ENCODE results near the gene LYRM9. TPM values are rescaled to one million over a fixed set of nuclear protein-coding genes. Genes with fewer than 3 reads are reported as not detected.

LYRM9 gene
- total and polyA plus RNA-seq, 9 of the 15 experiments (the other 6 are each of a cell fraction or from before 2014, with no cell fraction given), result 0.98 to 4.7 (median 1.8) TPM

DNA sequence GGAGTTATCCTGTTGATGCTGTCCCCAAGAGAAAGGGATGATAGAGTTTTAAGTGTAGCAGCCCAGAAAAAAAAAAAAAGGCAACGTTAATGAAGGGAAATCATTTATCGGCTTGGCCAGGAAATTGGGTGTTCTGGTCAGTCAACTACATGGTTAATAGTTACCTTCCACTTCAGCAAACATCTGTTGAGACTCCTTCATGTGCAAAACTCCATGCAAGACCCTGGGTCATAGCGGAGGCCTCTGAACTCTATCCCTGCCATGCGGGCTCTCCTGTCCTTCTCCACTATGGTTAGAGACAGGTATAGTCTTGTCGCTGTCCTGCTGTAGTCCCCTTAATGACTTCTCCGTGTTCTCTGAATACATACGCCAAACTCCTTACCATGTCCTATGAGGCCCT lies 3.5 kb upstream of the LYRM9 start (continued):
- TF ChIP-seq, protein P1, sequence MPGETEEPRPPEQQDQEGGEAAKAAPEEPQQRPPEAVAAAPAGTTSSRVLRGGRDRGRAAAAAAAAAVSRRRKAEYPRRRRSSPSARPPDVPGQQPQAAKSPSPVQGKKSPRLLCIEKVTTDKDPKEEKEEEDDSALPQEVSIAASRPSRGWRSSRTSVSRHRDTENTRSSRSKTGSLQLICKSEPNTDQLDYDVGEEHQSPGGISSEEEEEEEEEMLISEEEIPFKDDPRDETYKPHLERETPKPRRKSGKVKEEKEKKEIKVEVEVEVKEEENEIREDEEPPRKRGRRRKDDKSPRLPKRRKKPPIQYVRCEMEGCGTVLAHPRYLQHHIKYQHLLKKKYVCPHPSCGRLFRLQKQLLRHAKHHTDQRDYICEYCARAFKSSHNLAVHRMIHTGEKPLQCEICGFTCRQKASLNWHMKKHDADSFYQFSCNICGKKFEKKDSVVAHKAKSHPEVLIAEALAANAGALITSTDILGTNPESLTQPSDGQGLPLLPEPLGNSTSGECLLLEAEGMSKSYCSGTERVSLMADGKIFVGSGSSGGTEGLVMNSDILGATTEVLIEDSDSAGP (CRISPR knock-in tag; IDR thresholded peaks at IDR 0.05), result no peak
- TF ChIP-seq ZNF707 (CRISPR knock-in tag; conservative IDR thresholded peaks at IDR 0.05) (no peak), RNF2 (IDR thresholded peaks at IDR 0.05) (no peak), RFX7 (CRISPR knock-in tag; IDR thresholded peaks at IDR 0.05) (no peak), ZNF830 (CRISPR knock-in tag; IDR thresholded peaks at IDR 0.05) (no peak)
- TF ChIP-seq, protein P2, sequence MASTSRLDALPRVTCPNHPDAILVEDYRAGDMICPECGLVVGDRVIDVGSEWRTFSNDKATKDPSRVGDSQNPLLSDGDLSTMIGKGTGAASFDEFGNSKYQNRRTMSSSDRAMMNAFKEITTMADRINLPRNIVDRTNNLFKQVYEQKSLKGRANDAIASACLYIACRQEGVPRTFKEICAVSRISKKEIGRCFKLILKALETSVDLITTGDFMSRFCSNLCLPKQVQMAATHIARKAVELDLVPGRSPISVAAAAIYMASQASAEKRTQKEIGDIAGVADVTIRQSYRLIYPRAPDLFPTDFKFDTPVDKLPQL (IDR thresholded peaks at IDR 0.05; ENCODE audit: extremely low read depth, insufficient read length), result no peak

DNA sequence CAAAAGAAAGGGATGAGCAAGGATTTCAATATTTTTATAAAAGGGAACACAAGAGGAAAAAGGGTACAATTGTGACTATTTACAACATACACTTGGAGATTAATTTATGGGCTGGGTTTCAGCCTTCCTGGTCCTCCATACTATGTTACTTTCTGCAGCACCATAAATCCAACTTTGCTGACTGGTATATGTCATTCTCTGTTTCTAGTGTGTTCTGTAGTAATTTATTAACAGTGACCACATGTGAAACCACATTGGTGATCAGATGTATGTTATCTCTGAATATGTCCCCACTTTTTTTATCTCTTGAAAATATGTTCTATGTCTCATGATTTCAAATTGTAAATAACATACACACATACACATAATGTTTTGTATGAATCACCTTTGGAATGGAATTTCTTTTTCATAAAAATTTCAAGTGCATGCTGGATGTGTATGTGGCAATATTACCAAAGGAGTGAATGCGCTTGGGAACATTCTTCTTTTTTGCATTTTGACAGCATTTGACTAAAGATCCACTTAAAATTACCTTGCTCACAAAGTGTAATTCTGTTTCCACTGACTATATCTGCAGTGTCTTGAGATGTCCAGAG lies 2.9 kb upstream of the LYRM9 start:
- in situ Hi-C loops (cut with MboI), result no loop called here
- H3K9ac ChIP-seq (ENCODE audit: insufficient read depth in 1 of 2, low read depth in 2 of 2, low read length in 2 of 2), result no peak overlapping the region
- H3K79me2 ChIP-seq (ENCODE audit: control insufficient read depth, insufficient read depth, low read length), result no peaks in the 10 kb centered on the region
- H3K27me3 ChIP-seq (ENCODE audit: control insufficient read depth in 2 of 2, insufficient read depth in 2 of 2, low read length in 2 of 2), result no peaks in the 10 kb centered on the region
- POLR2A ChIA-PET, result no interaction called here
- WGBS (ENCODE audit: insufficient coverage, low coverage, missing lambda C conversion rate), result 89% methylated on average over 1 of the region's 1 CpG
- H3K36me3 ChIP-seq (ENCODE audit: control insufficient read depth, insufficient read depth, low read length), result no peaks in the 10 kb centered on the region
- no peaks in the 10 kb centered on the region for H4K20me1 ChIP-seq (replicated peaks; ENCODE audit: control insufficient read depth, insufficient read depth, low read length)
- H3K9me3 ChIP-seq (replicated peaks; ENCODE audit: control insufficient read depth, insufficient read depth, low read depth, low read length), result no peaks in the 10 kb centered on the region
- no peak for ATAC-seq
- H2AFZ ChIP-seq (ENCODE audit: low read depth, low read length), result no peak overlapping the region
- BruUV-seq (replicated peaks), result no TSS peak
- H3K9me1 ChIP-seq (ENCODE audit: control insufficient read depth, insufficient read depth, low read length), result no peaks in the 10 kb centered on the region
- no peak overlapping the region for H3K4me3 ChIP-seq
- CTCF ChIA-PET (ENCODE audit: low intra/inter-chr PET ratio), result no interaction called here
- H3K27ac ChIP-seq (ENCODE audit: extremely low read depth, low read depth, low read length), result no peak overlapping the region
- no peak for FAIRE-seq
- peaks cover 13 to 39% of the 10 kb centered on the region in 2 experiments for H3K4me1 ChIP-seq (replicated peaks in 1 of 2; ENCODE audit: control insufficient read depth in 2 of 2, insufficient read depth in 2 of 2, low read length in 2 of 2)
- no peak for DNase-seq (ENCODE audit: extremely low read depth in 1 of 4, low spot score in 3 of 4)
- no peak overlapping the region for H3K4me2 ChIP-seq (ENCODE audit: insufficient read depth, low read length)
- intact Hi-C loops (cut with micrococcal nuclease), result no loop called here
- TF ChIP-seq CBX2 (IDR thresholded peaks at IDR 0.05; ENCODE audit: insufficient read depth, low read length, poor library complexity, severe bottlenecking), result no peak
- TF ChIP-seq, protein P3, sequence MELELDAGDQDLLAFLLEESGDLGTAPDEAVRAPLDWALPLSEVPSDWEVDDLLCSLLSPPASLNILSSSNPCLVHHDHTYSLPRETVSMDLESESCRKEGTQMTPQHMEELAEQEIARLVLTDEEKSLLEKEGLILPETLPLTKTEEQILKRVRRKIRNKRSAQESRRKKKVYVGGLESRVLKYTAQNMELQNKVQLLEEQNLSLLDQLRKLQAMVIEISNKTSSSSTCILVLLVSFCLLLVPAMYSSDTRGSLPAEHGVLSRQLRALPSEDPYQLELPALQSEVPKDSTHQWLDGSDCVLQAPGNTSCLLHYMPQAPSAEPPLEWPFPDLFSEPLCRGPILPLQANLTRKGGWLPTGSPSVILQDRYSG (tag; conservative IDR thresholded peaks at IDR 0.05; ENCODE audit: low read depth), result no peak
- TF ChIP-seq YY1 (IDR thresholded peaks at IDR 0.05; ENCODE audit: borderline replicate concordance in 1 of 3, control insufficient read depth in 1 of 3, extremely low read depth in 1 of 3, insufficient read depth in 3 of 3, insufficient read length in 1 of 3, insufficient replicate concordance in 2 of 3, low read depth in 1 of 3, low read length in 2 of 3), result no peak
- TF ChIP-seq, protein P4, sequence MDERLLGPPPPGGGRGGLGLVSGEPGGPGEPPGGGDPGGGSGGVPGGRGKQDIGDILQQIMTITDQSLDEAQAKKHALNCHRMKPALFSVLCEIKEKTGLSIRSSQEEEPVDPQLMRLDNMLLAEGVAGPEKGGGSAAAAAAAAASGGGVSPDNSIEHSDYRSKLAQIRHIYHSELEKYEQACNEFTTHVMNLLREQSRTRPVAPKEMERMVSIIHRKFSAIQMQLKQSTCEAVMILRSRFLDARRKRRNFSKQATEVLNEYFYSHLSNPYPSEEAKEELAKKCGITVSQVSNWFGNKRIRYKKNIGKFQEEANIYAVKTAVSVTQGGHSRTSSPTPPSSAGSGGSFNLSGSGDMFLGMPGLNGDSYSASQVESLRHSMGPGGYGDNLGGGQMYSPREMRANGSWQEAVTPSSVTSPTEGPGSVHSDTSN (CRISPR knock-in tag; IDR thresholded peaks at IDR 0.05; ENCODE audit: low read depth), result no peak
- TF ChIP-seq, protein P4 (tag; conservative IDR thresholded peaks at IDR 0.05; ENCODE audit: low read depth), result peak; percentile 68; the same call in 1 of the 2 replicates
- TF ChIP-seq MEIS2 (IDR thresholded peaks at IDR 0.05; ENCODE audit: partially characterized antibody), result peak; percentile 81
- TF ChIP-seq KDM5B (IDR thresholded peaks at IDR 0.05; ENCODE audit: insufficient replicate concordance, low read depth, low read length), result no peak
- no peak for TF ChIP-seq ZNF41 (CRISPR knock-in tag; conservative IDR thresholded peaks at IDR 0.05)

Measured in K562 (cell line).